A549 (cell line): ENCODE data around the gene TENM3. TPM values are rescaled to one million over a fixed set of nuclear protein-coding genes. Genes with fewer than 3 reads are reported as not detected.

Experiments
- ATAC-seq, 2 experiments: fragments of 200-7000 bp in 1 of 2; fragments of >200 bp in 1 of 2; cut with Nextera tagmentation in 1 of 2; cut with Tn5 transposase in 1 of 2; 3 replicates each; pipeline versions ENCODE4 v1.8.0 to v1.9.1; 2018 to 2020; ENCODE audit warnings: mild to moderate bottlenecking in 1 of 2, moderate library complexity in 1 of 2
- CTCF ChIA-PET: fragments of 300-600 bp; sonication (Branson Sonifier 250); formaldehyde crosslinking; extraction: SDS; loops from one replicate; lab custom pipeline; 2021; ENCODE audit warnings: antibody characterized with exemption, inconsistent platforms; lab: Yijun Ruan, JAX
- POLR2A ChIA-PET: fragments of 350-600 bp; formaldehyde crosslinking; extraction: SDS; loops from one replicate; lab custom pipeline; 2021; ENCODE audit warnings: antibody characterized with exemption, inconsistent platforms; lab: Yijun Ruan, JAX
- DNase-seq, 2 experiments: peaks; one replicate each; pipeline versions ENCODE4 v3.0.0 to v3.0.0-alpha.2; 2011 to 2016; ENCODE audit warnings: low read depth in 1 of 2, low spot score in 1 of 2
- FAIRE-seq: peaks from 2 replicates; lab custom pipeline; 2011; peaks lifted over from hg19 to GRCh38; lab: Jason Lieb, UNC
- H3K27ac ChIP-seq, 2 experiments: fragments of >200 bp; sonication (Bioruptor Twin); formaldehyde crosslinking; 3 replicates each; pipeline ENCODE4 v1.5.1; 2016 to 2017
- H3K4me1 ChIP-seq: fragments of >200 bp; sonication (Bioruptor Twin); formaldehyde crosslinking; 3 replicates; pipeline ENCODE4 v1.6.1; 2016
- H3K4me2 ChIP-seq: fragments of >200 bp; sonication (Bioruptor Twin); formaldehyde crosslinking; 3 replicates; pipeline ENCODE4 v1.6.1; 2016
- H3K4me3 ChIP-seq: fragments of >200 bp; sonication (Bioruptor Twin); formaldehyde crosslinking; 3 replicates; pipeline ENCODE4 v1.5.1; 2016
- H3K9me3 ChIP-seq: fragments of >200 bp; sonication (Bioruptor Twin); formaldehyde crosslinking; 3 replicates; pipeline ENCODE4 v1.6.1; 2016
- CEBPB ChIP-seq, 2 experiments: fragments of >200 bp in 1 of 2; sonication (Bioruptor Twin) in 1 of 2; formaldehyde crosslinking in 1 of 2; IDR thresholded peaks; 2 replicates each; pipeline ENCODE4 v1.6.1; 2012 to 2016
- CHD2 ChIP-seq: fragments of 150-350 bp; IDR thresholded peaks from 2 replicates; pipeline ENCODE4 v1.6.1; 2014; ENCODE audit warnings: low read length; ENCODE audit not compliant: partially characterized antibody
- EHF ChIP-seq: fragments of 250-450 bp; sonication (Bioruptor Pico); IDR thresholded peaks from 2 replicates; pipeline ENCODE4 v1.5.0; 2020; ENCODE audit warnings: mild to moderate bottlenecking
- EHMT2 ChIP-seq: fragments of 200-600 bp; sonication (generic); IDR thresholded peaks from 2 replicates; pipeline ENCODE4 v1.6.1; 2016; ENCODE audit warnings: antibody characterized with exemption, low read depth, mild to moderate bottlenecking, moderate library complexity
- EP300 ChIP-seq, 2 experiments: fragments of >200 bp; sonication (Bioruptor Twin); formaldehyde crosslinking; IDR thresholded peaks; 2 replicates in 1 of 2; 3 replicates in 1 of 2; pipeline ENCODE4 v1.6.1; 2016 to 2017
- ESRRA ChIP-seq: fragments of 150-350 bp; IDR thresholded peaks from 2 replicates; pipeline ENCODE4 v1.6.1; 2014; ENCODE audit warnings: mild to moderate bottlenecking, low read length, borderline replicate concordance
- FOSL2 ChIP-seq, 2 experiments: fragments of 450-650 bp in 1 of 2; fragments of >200 bp in 1 of 2; sonication (Bioruptor Twin) in 1 of 2; formaldehyde crosslinking; IDR thresholded peaks; 2 replicates each; pipeline versions ENCODE4 v1.5.0 to v1.6.1; 2016 to 2020; ENCODE audit warnings: mild to moderate bottlenecking in 1 of 2, moderate library complexity in 1 of 2
- HOXB13 ChIP-seq: fragments of 250-450 bp; sonication (Bioruptor Pico); IDR thresholded peaks from 2 replicates; pipeline ENCODE4 v1.5.0; 2020; ENCODE audit warnings: low read depth, mild to moderate bottlenecking, moderate library complexity
- HOXB5 ChIP-seq: fragments of 250-450 bp; sonication (Bioruptor Pico); IDR thresholded peaks from 2 replicates; pipeline ENCODE4 v1.5.0; 2020; ENCODE audit warnings: mild to moderate bottlenecking, moderate library complexity
- JUNB ChIP-seq: fragments of >200 bp; sonication (Bioruptor Twin); formaldehyde crosslinking; IDR thresholded peaks from 2 replicates; pipeline ENCODE4 v1.6.1; 2016
- KDM1A ChIP-seq: fragments of 200-600 bp; sonication (generic); IDR thresholded peaks from 2 replicates; pipeline ENCODE4 v1.6.1; 2016; ENCODE audit warnings: low read depth, mild to moderate bottlenecking
- KDM5A ChIP-seq: fragments of 200-600 bp; sonication (generic); IDR thresholded peaks from 2 replicates; pipeline ENCODE4 v1.6.1; 2016; ENCODE audit warnings: antibody characterized with exemption, mild to moderate bottlenecking
- NR3C1 ChIP-seq: fragments of >200 bp; sonication (Bioruptor Twin); formaldehyde crosslinking; IDR thresholded peaks from 3 replicates; pipeline ENCODE4 v1.6.1; 2017
- POLR2A ChIP-seq: IDR thresholded peaks from 2 replicates; pipeline ENCODE4 v1.6.1; 2012; ENCODE audit warnings: mild to moderate bottlenecking, low read length
- RARB ChIP-seq: fragments of 250-450 bp; sonication (Bioruptor Pico); IDR thresholded peaks from 2 replicates; pipeline ENCODE4 v1.8.0; 2021; ENCODE audit warnings: mild to moderate bottlenecking, moderate library complexity
- TP53 ChIP-seq: fragments of 250-450 bp; sonication (Bioruptor Pico); IDR thresholded peaks from 2 replicates; pipeline ENCODE4 v1.5.0; 2021; ENCODE audit warnings: mild to moderate bottlenecking, moderate library complexity
- ZNF302 ChIP-seq: fragments of 250-450 bp; sonication (Bioruptor Pico); IDR thresholded peaks from 2 replicates; pipeline ENCODE4 v1.9.0; 2021; ENCODE audit warnings: inconsistent platforms, mild to moderate bottlenecking, moderate library complexity
- whole genome bisulfite sequencing: methylation state at CpG from one replicate; pipeline ENCODE4 v1.1.6; 2017; ENCODE audit errors: missing lambda C conversion rate; 5-methylcytosine and 5-hydroxymethylcytosine counted together
- polyA plus RNA-seq, 4 experiments: library from polyadenylated mRNA; depleted of rRNA in 3 of 4; stranded (reverse); fragments of >200 nt; fragmentation: RNase III in 1 of 4; extraction: RNeasy Plus Mini Kit Qiagen cat#74134 plus additional on column Dnase treatment in 1 of 4; gene quantifications; 2 replicates in 3 of 4; 3 replicates in 1 of 4; pipeline ENCODE4 v1.2.3, GENCODE V29; 2011 to 2017
- TF ChIP-seq, protein P1 (sequence below): IDR thresholded peaks from 2 replicates; pipeline ENCODE4 v1.6.1; 2012; ENCODE audit warnings: low read depth, borderline replicate concordance

TENM3 gene
- polyA plus RNA-seq, 2 of the 4 experiments (the other 2 are of a cell fraction) = 2.4 to 7.3 TPM

GRCh38 chr4:182222766-182223165 is 20.4 kb upstream of the TENM3 start:
- 47% methylated on average over 2 of the region's 2 CpGs for WGBS
- TF ChIP-seq EHF (CRISPR knock-in tag) = no peak
- Histone ChIP-seq H3K4me2 (no peak overlapping the region), H3K4me3 (no peak overlapping the region), H3K9me3 (no peaks in the 10 kb centered on the region), H3K4me1 (no peaks in the 10 kb centered on the region), H3K27ac (no peak overlapping the region)
- ChIA-PET POLR2A (no interaction called here), CTCF (interaction anchor here (0.5 kb wide), 1 partner anchor 1184 kb away, joined by 4 read pairs; no protein-coding TSS in a partner anchor)
- ATAC-seq = no peak
- FAIRE-seq = no peak
- DNase-seq = no peak

- Histone ChIP-seq H3K4me2 (no peak overlapping the region), H3K4me1 (peaks cover 1% of the 10 kb centered on the region; the same call in 2 of the 3 replicates), H3K9me3 (no peaks in the 10 kb centered on the region), H3K4me3 (no peak overlapping the region), H3K27ac (no peak overlapping the region)
- ATAC-seq = no peak
- TF ChIP-seq EHMT2 = no peak
- no peak for TF ChIP-seq JUNB
- TF ChIP-seq ESRRA = no peak
- DNase-seq = no peak
- POLR2A ChIA-PET = no interaction called here
- CTCF ChIA-PET = no interaction called here
- FAIRE-seq = no peak
- 61% methylated on average over 4 of the region's 4 CpGs for WGBS
Observed at GRCh38 chr4:182223708-182224107, 19.5 kb upstream of the TENM3 start.

DNA sequence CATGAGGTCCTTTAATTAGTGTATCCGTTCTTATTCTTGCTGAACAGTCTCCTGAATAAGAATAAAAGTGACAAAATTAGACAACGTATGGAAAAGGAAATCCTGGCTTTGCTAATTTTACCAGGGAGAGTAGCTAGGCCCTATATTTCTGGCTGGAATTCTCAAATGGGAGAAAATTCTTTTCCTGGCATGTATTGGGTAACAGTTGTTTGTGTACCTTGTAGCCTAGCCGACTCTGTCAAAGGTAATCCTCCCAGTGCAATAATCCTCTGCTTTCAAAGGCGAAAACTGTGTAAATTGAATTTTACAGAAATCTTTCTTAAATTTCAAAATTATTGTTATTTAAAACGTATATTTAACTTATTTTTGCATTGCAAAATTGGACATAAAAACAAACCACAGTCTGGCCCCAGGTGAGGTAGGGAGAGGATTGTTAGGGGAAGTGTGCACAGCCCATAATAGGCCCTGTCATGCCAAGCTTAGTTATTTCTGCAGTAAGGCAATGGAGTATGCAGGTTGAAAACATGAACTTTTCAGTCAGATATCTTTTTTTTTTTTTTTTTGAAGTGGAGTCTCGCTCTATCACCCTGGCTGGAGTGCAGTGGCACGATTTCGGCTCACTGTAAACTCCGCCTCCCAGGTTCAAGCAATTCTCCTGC is 18.9 kb upstream of the TENM3 start:
- 68% methylated on average over 9 of the region's 9 CpGs for WGBS
- ChIA-PET POLR2A (no interaction called here), CTCF (no interaction called here)
- no peak for FAIRE-seq
- H3K27ac ChIP-seq = no peak overlapping the region
- TF ChIP-seq RARB (no peak), HOXB5 (CRISPR knock-in tag) (no peak), CEBPB (IDR thresholded peaks at IDR 0.05) (no peak), KDM5A (no peak)
- peaks cover 7% of the 10 kb centered on the region; the same call in 2 of the 3 replicates for H3K4me1 ChIP-seq
- H3K4me3 ChIP-seq = no peak overlapping the region
- DNase-seq = no peak
- no peak for ATAC-seq
- no peak overlapping the region for H3K4me2 ChIP-seq
- no peaks in the 10 kb centered on the region for H3K9me3 ChIP-seq

DNA sequence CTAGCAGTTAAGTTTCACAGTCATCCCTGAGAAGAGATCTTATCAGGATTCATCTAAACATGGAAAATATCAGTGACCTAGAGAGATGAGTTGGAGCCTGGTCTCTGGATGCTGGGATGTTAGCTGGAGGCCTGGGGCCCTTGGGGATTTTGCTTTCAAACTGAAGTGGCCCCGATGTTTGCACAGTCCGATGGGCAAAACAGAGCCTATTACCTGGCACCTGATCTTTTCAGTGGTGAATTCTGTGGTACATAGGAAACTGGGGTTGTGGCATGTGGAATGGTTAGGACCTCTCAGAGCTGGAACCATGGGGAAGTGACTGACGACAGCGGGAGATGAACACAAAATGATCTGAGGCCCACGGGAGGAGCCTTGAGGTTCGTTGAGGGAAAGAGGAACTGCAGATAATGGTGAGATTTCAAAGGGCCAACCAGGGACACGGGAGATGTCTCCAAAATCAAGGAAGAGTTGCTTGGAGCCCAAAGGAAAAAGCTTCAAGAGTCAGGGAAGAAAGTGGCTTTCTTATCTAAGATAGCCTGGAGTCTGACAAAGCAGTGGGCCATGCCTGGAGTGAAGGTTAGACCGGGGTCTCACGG is 17.8 kb upstream of the TENM3 start:
- 0 out of 6 replicates have a peak overlapping the region, but pooled peaks of 1 of the 2 experiments have one; percentile 7 for H3K27ac ChIP-seq
- TF ChIP-seq HOXB13 (CRISPR knock-in tag) = no peak
- TF ChIP-seq, all 56 proteins: peak for 0
- WGBS = 63% methylated on average over 9 of the region's 9 CpGs
- ChIA-PET CTCF (interaction anchor here (1.5 kb wide), 1 partner anchor 10 kb away, joined by 4 read pairs; no protein-coding TSS in a partner anchor), POLR2A (interaction anchor here (1.1 kb wide), 1 partner anchor 13 kb away, joined by 3 read pairs; no protein-coding TSS in a partner anchor)
- Histone ChIP-seq H3K4me1 (peaks cover 7% of the 10 kb centered on the region; the same call in 2 of the 3 replicates), H3K4me3 (no peak overlapping the region), H3K4me2 (no peak overlapping the region), H3K9me3 (no peaks in the 10 kb centered on the region)
- no peak for DNase-seq
- no peak for FAIRE-seq
- ATAC-seq = no peak

GRCh38 chr4:182227611-182228010 is 15.6 kb upstream of the TENM3 start:
- no peak overlapping the region for H3K4me2 ChIP-seq
- H3K9me3 ChIP-seq = no peaks in the 10 kb centered on the region
- no peak for ATAC-seq
- ChIA-PET POLR2A (no interaction called here), CTCF (no interaction called here)
- peaks cover 7% of the 10 kb centered on the region; the same call in 2 of the 3 replicates for H3K4me1 ChIP-seq
- no peak for DNase-seq
- no peak overlapping the region for H3K27ac ChIP-seq
- FAIRE-seq = no peak
- WGBS = 67% methylated on average over 6 of the region's 6 CpGs
- TF ChIP-seq, protein P1, sequence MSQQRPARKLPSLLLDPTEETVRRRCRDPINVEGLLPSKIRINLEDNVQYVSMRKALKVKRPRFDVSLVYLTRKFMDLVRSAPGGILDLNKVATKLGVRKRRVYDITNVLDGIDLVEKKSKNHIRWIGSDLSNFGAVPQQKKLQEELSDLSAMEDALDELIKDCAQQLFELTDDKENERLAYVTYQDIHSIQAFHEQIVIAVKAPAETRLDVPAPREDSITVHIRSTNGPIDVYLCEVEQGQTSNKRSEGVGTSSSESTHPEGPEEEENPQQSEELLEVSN = no peak
- no peak for TF ChIP-seq KDM5A
- TF ChIP-seq CHD2 = no peak
- no peak for TF ChIP-seq EP300 (IDR thresholded peaks at IDR 0.05)
- TF ChIP-seq POLR2A = no peak
- no peak for TF ChIP-seq KDM1A
- TF ChIP-seq TP53 (CRISPR knock-in tag) = no peak
- TF ChIP-seq JUNB = no peak
- TF ChIP-seq FOSL2 (IDR thresholded peaks at IDR 0.05) = no peak
- TF ChIP-seq FOSL2 (CRISPR knock-in tag; IDR thresholded peaks at IDR 0.05) = no peak
- TF ChIP-seq ZNF302 (CRISPR knock-in tag) = no peak
- TF ChIP-seq NR3C1 = no peak
- no peak overlapping the region for H3K4me3 ChIP-seq
